NCI-H82 (cell line): ENCODE data around the gene PMIS2.

Experiments used
- DNase-seq: peaks from one replicate; lab custom pipeline; 2025; lab: John Stamatoyannopoulos, UW

The PMIS2 gene

GRCh38 chr19:35629332-35629633 lies 43.3 kb downstream of the PMIS2 start:
- no peak for DNase-seq

DNA sequence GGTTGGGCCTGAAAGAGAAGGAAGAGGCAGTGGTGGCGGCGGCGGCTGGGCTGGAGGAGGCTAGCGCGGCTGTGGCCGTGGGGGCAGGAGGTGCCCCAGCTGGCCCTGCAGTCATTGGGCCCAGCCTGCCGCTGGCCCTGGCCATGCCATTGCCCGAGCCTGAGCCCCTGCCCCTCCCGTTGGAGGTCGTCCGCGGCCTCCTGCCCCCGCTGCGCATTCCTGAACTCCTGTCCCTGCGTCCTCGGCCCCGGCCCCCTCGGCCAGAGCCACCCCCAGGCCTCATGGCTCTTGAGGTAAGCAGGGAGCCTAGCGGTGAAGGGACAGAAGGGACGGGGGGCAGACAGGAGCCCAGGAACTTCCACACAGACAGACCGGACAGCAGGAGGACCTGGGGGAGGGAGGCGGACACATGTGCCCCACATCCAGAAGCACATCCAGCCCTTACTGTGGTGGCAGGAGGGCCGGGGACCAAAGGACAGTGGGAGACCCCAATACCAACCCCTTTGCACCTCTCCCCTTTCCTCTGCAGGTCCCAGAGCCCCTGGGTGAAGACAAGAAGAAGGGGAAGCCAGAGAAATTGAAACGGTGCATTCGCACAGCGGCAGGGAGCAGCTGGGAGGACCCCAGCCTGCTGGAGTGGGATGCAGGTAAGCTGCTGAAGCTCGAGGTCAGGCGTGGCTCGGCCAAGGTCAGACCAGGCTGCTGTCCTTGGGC lies 47.9 kb downstream of the PMIS2 start:
- no peak for DNase-seq

DNA sequence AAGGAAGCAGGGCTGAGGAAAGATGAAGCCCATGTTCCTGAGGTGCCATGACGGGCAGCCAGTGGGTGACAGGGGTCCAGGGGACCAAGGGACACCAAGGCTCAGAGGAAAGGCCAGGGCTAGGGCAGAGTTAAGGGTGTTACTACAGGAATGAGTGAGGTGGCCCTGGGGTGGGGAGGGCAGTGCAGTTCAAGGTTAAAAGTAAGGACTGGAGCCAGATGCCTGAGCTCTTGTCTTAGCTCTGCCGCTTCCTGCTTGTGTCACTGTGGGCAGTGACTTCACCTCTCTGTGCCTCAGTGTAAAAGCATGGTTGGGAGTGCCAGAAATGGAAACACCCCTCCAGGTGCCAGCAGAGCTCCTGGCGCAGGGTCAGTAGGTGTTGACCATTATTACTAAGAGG lies 50.7 kb downstream of the PMIS2 start:
- DNase-seq = no peak
